Measurements from ENCODE around the gene PTCHD1. TPM values are rescaled to one million over a fixed set of nuclear protein-coding genes. Genes with fewer than 3 reads are reported as not detected.
A peak's percentile ranks its signal among the peaks of the same experiment; 100 is the strongest.

PTCHD1 gene
- total RNA-seq, 2 donors from 2014 or later: 0.15 to 1.6 TPM

GRCh38 chrX:23387550-23388184 lies 53.0 kb downstream of the PTCHD1 start:
- no peak for TF ChIP-seq CTCF (IDR thresholded peaks at IDR 0.05)
- no peaks in the 10 kb centered on the region for H3K9me3 ChIP-seq
- no peaks in the 10 kb centered on the region for H3K36me3 ChIP-seq

DNA sequence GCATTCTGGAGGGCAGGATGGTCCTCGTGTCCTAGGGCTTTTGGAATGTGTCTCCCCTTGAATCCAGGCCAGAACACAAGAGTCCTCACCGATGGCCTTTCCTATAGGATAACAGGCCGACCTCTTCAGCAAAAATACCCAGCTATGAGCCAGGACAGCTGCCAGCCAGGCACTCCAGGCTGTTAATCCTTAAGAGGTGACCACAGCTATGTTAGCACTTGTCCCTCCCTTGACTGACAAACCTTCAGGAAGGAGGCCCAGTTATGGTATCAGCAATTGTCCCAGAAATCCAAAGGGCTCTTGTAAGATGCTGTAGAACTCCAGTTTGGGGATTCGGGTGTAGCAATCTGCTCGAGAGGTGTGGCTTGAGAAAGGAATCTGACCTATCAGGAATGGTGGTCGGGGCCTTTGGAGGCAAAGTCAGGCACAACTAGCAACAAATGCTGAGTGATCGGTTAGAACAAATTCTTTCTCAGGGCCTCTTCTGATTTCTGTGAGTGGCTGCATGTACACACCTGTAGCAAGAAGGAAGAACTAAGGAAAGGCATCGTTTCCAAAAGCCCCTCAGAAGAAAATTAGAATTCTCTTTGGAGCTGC lies 54.6 kb downstream of the PTCHD1 start:
- intact Hi-C loops (cut with DNase I): no loop called here
- no peak overlapping the region for H3K9ac ChIP-seq (ENCODE audit: low read depth in 2 of 2, low read length in 2 of 2)
- no peak for DNase-seq
- no peaks in the 10 kb centered on the region for H3K4me1 ChIP-seq
- H3K27ac ChIP-seq: no peak overlapping the region
- no peaks in the 10 kb centered on the region for H3K27me3 ChIP-seq
- no peak overlapping the region for H3K4me3 ChIP-seq
- no peak for TF ChIP-seq CTCF (IDR thresholded peaks at IDR 0.05)
- no peaks in the 10 kb centered on the region for H3K9me3 ChIP-seq
- no peaks in the 10 kb centered on the region for H3K36me3 ChIP-seq

More at GRCh38 chrX:23387550-23388184, 53.0 kb downstream of the PTCHD1 start:
- no peak overlapping the region for H3K27ac ChIP-seq
- H3K4me3 ChIP-seq: no peak overlapping the region
- intact Hi-C loops (cut with DNase I): no loop called here
- no peaks in the 10 kb centered on the region for H3K4me1 ChIP-seq
- no peak for DNase-seq
- H3K9ac ChIP-seq (ENCODE audit: low read depth in 2 of 2, low read length in 2 of 2): no peak overlapping the region
- H3K27me3 ChIP-seq: no peaks in the 10 kb centered on the region

DNA sequence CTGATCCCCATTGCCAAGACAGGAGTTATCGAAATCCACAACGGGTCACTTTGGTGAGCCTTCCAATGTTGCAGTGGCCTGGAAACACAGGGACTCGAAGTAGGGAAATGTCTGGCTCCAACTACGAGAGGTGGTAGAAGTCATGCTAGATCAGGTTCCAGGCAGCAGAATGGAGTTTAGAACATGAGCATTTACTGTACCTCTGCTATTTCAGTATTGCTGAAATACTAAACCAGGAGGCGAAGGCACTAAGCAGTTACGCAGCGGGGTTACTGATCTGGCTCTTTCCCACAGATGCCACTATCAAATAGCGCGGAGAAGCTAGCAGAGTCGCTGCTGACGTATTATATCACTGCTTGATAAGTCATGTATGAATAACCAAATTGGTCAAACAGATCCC lies 56.3 kb downstream of the PTCHD1 start:
- Histone ChIP-seq H3K27ac (no peak overlapping the region), H3K9me3 (no peaks in the 10 kb centered on the region), H3K27me3 (no peaks in the 10 kb centered on the region), H3K36me3 (no peaks in the 10 kb centered on the region), H3K4me1 (no peaks in the 10 kb centered on the region), H3K4me3 (no peak overlapping the region), H3K9ac (ENCODE audit: low read depth in 2 of 2, low read length in 2 of 2) (no peak overlapping the region)
- DNase-seq: no peak
- intact Hi-C loops (cut with DNase I): no loop called here
- TF ChIP-seq CTCF (IDR thresholded peaks at IDR 0.05): no peak

- TF ChIP-seq CTCF (IDR thresholded peaks at IDR 0.05): no peak
- Histone ChIP-seq H3K9ac (ENCODE audit: low read depth in 2 of 2, low read length in 2 of 2) (no peak overlapping the region), H3K4me1 (no peaks in the 10 kb centered on the region), H3K27ac (no peak overlapping the region), H3K27me3 (no peaks in the 10 kb centered on the region), H3K9me3 (no peaks in the 10 kb centered on the region), H3K4me3 (no peak overlapping the region), H3K36me3 (no peaks in the 10 kb centered on the region)
- intact Hi-C loops (cut with DNase I): no loop called here
- no peak for DNase-seq
Measured at GRCh38 chrX:23392195-23392594, 57.5 kb downstream of the PTCHD1 start.

GRCh38 chrX:23394421-23394820 lies 59.8 kb downstream of the PTCHD1 start:
- intact Hi-C loops (cut with DNase I): no loop called here
- Histone ChIP-seq H3K4me1 (no peaks in the 10 kb centered on the region), H3K27ac (no peak overlapping the region), H3K36me3 (no peaks in the 10 kb centered on the region), H3K27me3 (no peaks in the 10 kb centered on the region), H3K9ac (ENCODE audit: low read depth in 2 of 2, low read length in 2 of 2) (no peak overlapping the region), H3K4me3 (no peak overlapping the region), H3K9me3 (no peaks in the 10 kb centered on the region)
- DNase-seq: peak; percentile 22
- no peak for TF ChIP-seq CTCF (IDR thresholded peaks at IDR 0.05)
